Measurements from ENCODE around the gene GNG4.
"Not testable (repeated sequence)": the region's sequence is repeated elsewhere in the genome, so short reads cannot be mapped to it uniquely, and the experiment has no call there.

Gene GNG4

GRCh38 chr1:235624721-235625333 is 24.8 kb downstream of the GNG4 start:
- DNase-seq (ENCODE audit: low read depth), result no peak

GRCh38 chr1:235622936-235623779 is 26.4 kb downstream of the GNG4 start:
- no peak for DNase-seq (ENCODE audit: low read depth)

GRCh38 chr1:235619149-235619548 is 30.4 kb downstream of the GNG4 start:
- DNase-seq (ENCODE audit: low read depth), result not testable (repeated sequence)

GRCh38 chr1:235617808-235618207 is 31.8 kb downstream of the GNG4 start:
- DNase-seq (ENCODE audit: low read depth), result no peak

- no peak for DNase-seq (ENCODE audit: low read depth)
Measured at GRCh38 chr1:235617140-235617539, 32.4 kb downstream of the GNG4 start.

- no peak for DNase-seq (ENCODE audit: low read depth)
Measured at GRCh38 chr1:235614442-235614954, 35.1 kb downstream of the GNG4 start.

- no peak for DNase-seq (ENCODE audit: low read depth)
Measured at GRCh38 chr1:235613602-235614001, 36.0 kb downstream of the GNG4 start.

GRCh38 chr1:235612761-235613160 is 36.8 kb downstream of the GNG4 start:
- DNase-seq (ENCODE audit: low read depth), result no peak

GRCh38 chr1:235610157-235610556 is 39.4 kb downstream of the GNG4 start:
- no peak for DNase-seq (ENCODE audit: low read depth)

GRCh38 chr1:235608278-235608677 is 41.3 kb downstream of the GNG4 start:
- DNase-seq (ENCODE audit: low read depth), result no peak

- no peak for DNase-seq (ENCODE audit: low read depth)
Measured at GRCh38 chr1:235607284-235607683, 42.3 kb downstream of the GNG4 start.

GRCh38 chr1:235601104-235601503 is 48.5 kb downstream of the GNG4 start:
- no peak for DNase-seq (ENCODE audit: low read depth)

GRCh38 chr1:235599536-235599935 is 50.0 kb downstream of the GNG4 start:
- no peak for DNase-seq (ENCODE audit: low read depth)

- DNase-seq (ENCODE audit: low read depth), result no peak
Measured at GRCh38 chr1:235597867-235598553, 51.6 kb downstream of the GNG4 start.

GRCh38 chr1:235595079-235595478 is 54.5 kb downstream of the GNG4 start:
- DNase-seq (ENCODE audit: low read depth), result no peak

- not testable (repeated sequence) for DNase-seq (ENCODE audit: low read depth)
Measured at GRCh38 chr1:235594281-235594895, 55.2 kb downstream of the GNG4 start.

GRCh38 chr1:235588916-235589515 is 60.6 kb downstream of the GNG4 start:
- DNase-seq (ENCODE audit: low read depth), result no peak

- no peak for DNase-seq (ENCODE audit: low read depth)
Measured at GRCh38 chr1:235588156-235588555, 61.4 kb downstream of the GNG4 start.

GRCh38 chr1:235586992-235587391 is 62.6 kb downstream of the GNG4 start:
- DNase-seq (ENCODE audit: low read depth), result no peak

GRCh38 chr1:235586413-235586812 is 63.2 kb downstream of the GNG4 start:
- no peak for DNase-seq (ENCODE audit: low read depth)

- DNase-seq (ENCODE audit: low read depth), result no peak
Measured at GRCh38 chr1:235584973-235585372, 64.6 kb downstream of the GNG4 start.

GRCh38 chr1:235583511-235584001 is 66.0 kb downstream of the GNG4 start:
- no peak for DNase-seq (ENCODE audit: low read depth)

All from activated T-helper 9 cell treated with anti-CD3 and anti-CD28 coated beads, Interleukin-2, amount 50 U/mL, for 16 hours (primary cell).